SK-N-MC (cell line): ENCODE results near the gene COL15A1.

Experiments
- EZH2 ChIP-seq: fragments of 200-600 bp; sonication (generic); IDR thresholded peaks from one replicate; pipeline ENCODE4 v1.6.1; 2017; ENCODE audit warnings: antibody characterized with exemption
- FOXP2 ChIP-seq: optimal IDR thresholded peaks from 2 replicates; pipeline ENCODE3; 2011; ENCODE audit warnings: mild to moderate bottlenecking, moderate library complexity; ENCODE audit not compliant: insufficient read depth; ENCODE audit errors: extremely low read length, control extremely low read depth
- POLR2AphosphoS5 ChIP-seq: IDR thresholded peaks from 2 replicates; pipeline ENCODE4 v1.6.1; 2012; ENCODE audit warnings: mild to moderate bottlenecking, low read depth, low read length, borderline replicate concordance

DNA sequence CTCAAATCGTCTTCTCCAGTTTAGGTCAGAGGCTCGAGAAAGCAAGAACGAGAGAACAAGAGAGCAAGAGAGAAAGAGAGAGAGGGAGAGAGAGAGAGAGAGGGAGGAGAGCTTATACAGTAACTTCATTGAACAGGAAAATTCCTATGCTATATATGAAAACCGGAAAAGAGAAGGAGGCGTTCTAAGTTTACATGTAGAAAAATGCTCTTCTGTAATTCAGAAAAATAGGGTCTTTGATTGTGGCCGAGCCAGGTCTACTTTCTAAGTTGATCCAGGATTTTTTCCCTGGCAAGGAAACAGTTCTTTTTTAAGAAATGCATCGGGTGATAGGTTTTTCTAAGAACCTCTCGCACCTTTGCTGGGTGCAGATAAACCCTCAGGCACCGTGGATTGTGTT is 29.5 kb downstream of the COL15A1 start:
- TF ChIP-seq EZH2 (no peak), POLR2AphosphoS5 (no peak), FOXP2 (no peak)
